Measurements from ENCODE around the gene TBL3. TPM values are rescaled to one million over a fixed set of nuclear protein-coding genes. Genes with fewer than 3 reads are reported as not detected.

TBL3 gene
- total and polyA plus RNA-seq, 9 of the 15 experiments (the other 6 are each of a cell fraction or from before 2014, with no cell fraction given): 0.97 to 117 (median 24.5) TPM

DNA sequence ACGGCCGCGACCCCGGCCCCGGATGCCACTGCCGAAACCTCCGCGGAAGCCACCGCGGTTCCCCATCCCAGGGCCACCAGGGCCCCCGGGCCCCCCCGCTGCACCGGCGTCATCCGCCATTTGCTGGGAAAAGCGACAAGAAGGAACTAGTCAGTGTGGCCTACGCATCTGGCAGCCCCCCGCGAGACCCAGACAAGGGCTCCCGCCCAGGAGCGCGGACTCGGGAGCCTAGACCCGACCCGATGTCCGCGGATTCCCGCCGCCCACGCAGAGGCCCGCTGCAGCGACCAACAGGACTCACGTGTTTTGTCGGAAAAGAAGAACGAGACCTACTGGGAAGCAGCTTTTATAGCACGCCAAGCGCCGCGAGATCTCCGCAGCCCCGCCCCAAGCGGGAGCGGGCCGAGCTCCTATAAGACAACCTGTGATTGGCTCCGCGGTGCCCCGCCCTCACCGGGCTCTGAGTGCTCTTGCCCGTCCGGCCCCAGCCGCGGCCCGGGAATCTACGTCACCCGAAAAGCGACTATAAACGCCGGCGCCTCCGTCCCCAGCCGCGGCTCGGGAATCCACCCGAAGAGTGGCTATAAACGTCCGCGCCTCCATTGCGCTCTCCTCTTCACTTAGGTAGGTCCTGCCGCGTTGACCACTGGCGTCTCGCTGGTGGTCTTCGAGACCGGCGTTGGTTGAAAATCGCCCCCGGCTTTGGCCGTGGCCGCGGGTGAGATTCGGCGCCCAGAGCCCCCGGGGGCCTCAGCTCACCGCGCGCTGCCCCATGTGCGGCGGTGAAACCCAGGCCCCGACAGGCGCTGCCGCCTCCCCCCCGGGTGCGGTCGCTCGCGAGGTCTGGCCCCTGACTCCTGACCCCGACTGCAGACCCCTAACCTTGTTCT, 7.1 kb upstream of the TBL3 start, which contains the start of gene RPS2 (continued):
- TF ChIP-seq, protein P1, sequence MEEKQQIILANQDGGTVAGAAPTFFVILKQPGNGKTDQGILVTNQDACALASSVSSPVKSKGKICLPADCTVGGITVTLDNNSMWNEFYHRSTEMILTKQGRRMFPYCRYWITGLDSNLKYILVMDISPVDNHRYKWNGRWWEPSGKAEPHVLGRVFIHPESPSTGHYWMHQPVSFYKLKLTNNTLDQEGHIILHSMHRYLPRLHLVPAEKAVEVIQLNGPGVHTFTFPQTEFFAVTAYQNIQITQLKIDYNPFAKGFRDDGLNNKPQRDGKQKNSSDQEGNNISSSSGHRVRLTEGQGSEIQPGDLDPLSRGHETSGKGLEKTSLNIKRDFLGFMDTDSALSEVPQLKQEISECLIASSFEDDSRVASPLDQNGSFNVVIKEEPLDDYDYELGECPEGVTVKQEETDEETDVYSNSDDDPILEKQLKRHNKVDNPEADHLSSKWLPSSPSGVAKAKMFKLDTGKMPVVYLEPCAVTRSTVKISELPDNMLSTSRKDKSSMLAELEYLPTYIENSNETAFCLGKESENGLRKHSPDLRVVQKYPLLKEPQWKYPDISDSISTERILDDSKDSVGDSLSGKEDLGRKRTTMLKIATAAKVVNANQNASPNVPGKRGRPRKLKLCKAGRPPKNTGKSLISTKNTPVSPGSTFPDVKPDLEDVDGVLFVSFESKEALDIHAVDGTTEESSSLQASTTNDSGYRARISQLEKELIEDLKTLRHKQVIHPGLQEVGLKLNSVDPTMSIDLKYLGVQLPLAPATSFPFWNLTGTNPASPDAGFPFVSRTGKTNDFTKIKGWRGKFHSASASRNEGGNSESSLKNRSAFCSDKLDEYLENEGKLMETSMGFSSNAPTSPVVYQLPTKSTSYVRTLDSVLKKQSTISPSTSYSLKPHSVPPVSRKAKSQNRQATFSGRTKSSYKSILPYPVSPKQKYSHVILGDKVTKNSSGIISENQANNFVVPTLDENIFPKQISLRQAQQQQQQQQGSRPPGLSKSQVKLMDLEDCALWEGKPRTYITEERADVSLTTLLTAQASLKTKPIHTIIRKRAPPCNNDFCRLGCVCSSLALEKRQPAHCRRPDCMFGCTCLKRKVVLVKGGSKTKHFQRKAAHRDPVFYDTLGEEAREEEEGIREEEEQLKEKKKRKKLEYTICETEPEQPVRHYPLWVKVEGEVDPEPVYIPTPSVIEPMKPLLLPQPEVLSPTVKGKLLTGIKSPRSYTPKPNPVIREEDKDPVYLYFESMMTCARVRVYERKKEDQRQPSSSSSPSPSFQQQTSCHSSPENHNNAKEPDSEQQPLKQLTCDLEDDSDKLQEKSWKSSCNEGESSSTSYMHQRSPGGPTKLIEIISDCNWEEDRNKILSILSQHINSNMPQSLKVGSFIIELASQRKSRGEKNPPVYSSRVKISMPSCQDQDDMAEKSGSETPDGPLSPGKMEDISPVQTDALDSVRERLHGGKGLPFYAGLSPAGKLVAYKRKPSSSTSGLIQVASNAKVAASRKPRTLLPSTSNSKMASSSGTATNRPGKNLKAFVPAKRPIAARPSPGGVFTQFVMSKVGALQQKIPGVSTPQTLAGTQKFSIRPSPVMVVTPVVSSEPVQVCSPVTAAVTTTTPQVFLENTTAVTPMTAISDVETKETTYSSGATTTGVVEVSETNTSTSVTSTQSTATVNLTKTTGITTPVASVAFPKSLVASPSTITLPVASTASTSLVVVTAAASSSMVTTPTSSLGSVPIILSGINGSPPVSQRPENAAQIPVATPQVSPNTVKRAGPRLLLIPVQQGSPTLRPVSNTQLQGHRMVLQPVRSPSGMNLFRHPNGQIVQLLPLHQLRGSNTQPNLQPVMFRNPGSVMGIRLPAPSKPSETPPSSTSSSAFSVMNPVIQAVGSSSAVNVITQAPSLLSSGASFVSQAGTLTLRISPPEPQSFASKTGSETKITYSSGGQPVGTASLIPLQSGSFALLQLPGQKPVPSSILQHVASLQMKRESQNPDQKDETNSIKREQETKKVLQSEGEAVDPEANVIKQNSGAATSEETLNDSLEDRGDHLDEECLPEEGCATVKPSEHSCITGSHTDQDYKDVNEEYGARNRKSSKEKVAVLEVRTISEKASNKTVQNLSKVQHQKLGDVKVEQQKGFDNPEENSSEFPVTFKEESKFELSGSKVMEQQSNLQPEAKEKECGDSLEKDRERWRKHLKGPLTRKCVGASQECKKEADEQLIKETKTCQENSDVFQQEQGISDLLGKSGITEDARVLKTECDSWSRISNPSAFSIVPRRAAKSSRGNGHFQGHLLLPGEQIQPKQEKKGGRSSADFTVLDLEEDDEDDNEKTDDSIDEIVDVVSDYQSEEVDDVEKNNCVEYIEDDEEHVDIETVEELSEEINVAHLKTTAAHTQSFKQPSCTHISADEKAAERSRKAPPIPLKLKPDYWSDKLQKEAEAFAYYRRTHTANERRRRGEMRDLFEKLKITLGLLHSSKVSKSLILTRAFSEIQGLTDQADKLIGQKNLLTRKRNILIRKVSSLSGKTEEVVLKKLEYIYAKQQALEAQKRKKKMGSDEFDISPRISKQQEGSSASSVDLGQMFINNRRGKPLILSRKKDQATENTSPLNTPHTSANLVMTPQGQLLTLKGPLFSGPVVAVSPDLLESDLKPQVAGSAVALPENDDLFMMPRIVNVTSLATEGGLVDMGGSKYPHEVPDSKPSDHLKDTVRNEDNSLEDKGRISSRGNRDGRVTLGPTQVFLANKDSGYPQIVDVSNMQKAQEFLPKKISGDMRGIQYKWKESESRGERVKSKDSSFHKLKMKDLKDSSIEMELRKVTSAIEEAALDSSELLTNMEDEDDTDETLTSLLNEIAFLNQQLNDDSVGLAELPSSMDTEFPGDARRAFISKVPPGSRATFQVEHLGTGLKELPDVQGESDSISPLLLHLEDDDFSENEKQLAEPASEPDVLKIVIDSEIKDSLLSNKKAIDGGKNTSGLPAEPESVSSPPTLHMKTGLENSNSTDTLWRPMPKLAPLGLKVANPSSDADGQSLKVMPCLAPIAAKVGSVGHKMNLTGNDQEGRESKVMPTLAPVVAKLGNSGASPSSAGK (IDR thresholded peaks at IDR 0.05): peak; percentile 58
- TF ChIP-seq RAD51 (IDR thresholded peaks at IDR 0.05; ENCODE audit: borderline replicate concordance, low read depth): 0 out of 2 replicates have a peak, but pooled peaks have one; percentile 23
- TF ChIP-seq, protein P2, sequence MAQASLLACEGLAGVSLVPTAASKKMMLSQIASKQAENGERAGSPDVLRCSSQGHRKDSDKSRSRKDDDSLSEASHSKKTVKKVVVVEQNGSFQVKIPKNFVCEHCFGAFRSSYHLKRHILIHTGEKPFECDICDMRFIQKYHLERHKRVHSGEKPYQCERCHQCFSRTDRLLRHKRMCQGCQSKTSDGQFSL (CRISPR knock-in tag; IDR thresholded peaks at IDR 0.05): peak; percentile 77; the same call in 1 of the 2 replicates
- TF ChIP-seq, protein P2 (tag; IDR thresholded peaks at IDR 0.05): no peak; a peak in 1 of 4 replicates
- TF ChIP-seq GTF2A2 (tag; IDR thresholded peaks at IDR 0.05): peak; percentile 97
- TF ChIP-seq MECOM (CRISPR knock-in tag; IDR thresholded peaks at IDR 0.05): no peak
- 0 out of 2 replicates have a peak, but pooled peaks have one; percentile 57 for TF ChIP-seq NR2F6 (CRISPR knock-in tag; IDR thresholded peaks at IDR 0.05)
- peak; percentile 58; the same call in 1 of the 2 replicates for TF ChIP-seq FOXK1 (CRISPR knock-in tag; IDR thresholded peaks at IDR 0.05; ENCODE audit: borderline replicate concordance)
- peak; percentile 100 for TF ChIP-seq EGR1 (conservative IDR thresholded peaks at IDR 0.05)
- TF ChIP-seq ZNF253 (CRISPR knock-in tag; conservative IDR thresholded peaks at IDR 0.05): 0 out of 2 replicates have a peak, but pooled peaks have one; percentile 4
- TF ChIP-seq NONO (IDR thresholded peaks at IDR 0.05; ENCODE audit: low read depth in 2 of 2, low read length in 1 of 2): peak; percentile 81 to 98; a peak in 3 of 4 replicates
- no peak for TF ChIP-seq DACH1 (IDR thresholded peaks at IDR 0.05; ENCODE audit: partially characterized antibody)
- TF ChIP-seq, protein P3, sequence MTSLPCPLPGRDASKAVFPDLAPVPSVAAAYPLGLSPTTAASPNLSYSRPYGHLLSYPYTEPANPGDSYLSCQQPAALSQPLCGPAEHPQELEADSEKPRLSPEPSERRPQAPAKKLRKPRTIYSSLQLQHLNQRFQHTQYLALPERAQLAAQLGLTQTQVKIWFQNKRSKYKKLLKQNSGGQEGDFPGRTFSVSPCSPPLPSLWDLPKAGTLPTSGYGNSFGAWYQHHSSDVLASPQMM (CRISPR knock-in tag; IDR thresholded peaks at IDR 0.05): no peak
- TF ChIP-seq RHOXF2B (CRISPR knock-in tag; conservative IDR thresholded peaks at IDR 0.05): 0 out of 2 replicates have a peak, but pooled peaks have one; percentile 33
